Endothelial cell of umbilical vein (primary cell): ENCODE data around the gene PALMD. TPM values are rescaled to one million over a fixed set of nuclear protein-coding genes. Genes with fewer than 3 reads are reported as not detected.

Source experiments
- BruUV-seq: library from RNA; stranded (reverse); fragments of 400-500 nt; replicated peaks from 2 replicates; lab custom pipeline; 2021; lab: Mats Ljungman, UMichigan
- CTCF ChIA-PET: fragments of 300-600, 350-600 bp; sonication (Branson Sonifier 250); formaldehyde crosslinking; loops from one replicate; lab custom pipeline; 2021; ENCODE audit warnings: antibody characterized with exemption, inconsistent platforms; lab: Charles Lee
- POLR2A ChIA-PET: fragments of 300-600, 350-600 bp; sonication (Branson Sonifier 250); formaldehyde crosslinking; loops from one replicate; lab custom pipeline; 2021; ENCODE audit warnings: antibody characterized with exemption, inconsistent platforms; lab: Charles Lee
- DNase-seq: peaks from one replicate; pipeline ENCODE4 v3.0.0-alpha.2; 2011; ENCODE audit warnings: low read depth, low spot score
- FAIRE-seq: peaks from 2 replicates; lab custom pipeline; 2011; peaks lifted over from hg19 to GRCh38; lab: Jason Lieb, UNC
- H2AFZ ChIP-seq: 2 replicates; pipeline ENCODE4 v1.6.0; 2012; ENCODE audit warnings: low read depth, low read length, control low read depth, inconsistent platforms
- H3K27ac ChIP-seq: 2 replicates; pipeline ENCODE4 v1.5.1; 2011; ENCODE audit warnings: low read depth, mild to moderate bottlenecking, control low read depth, low read length, moderate library complexity; ENCODE audit not compliant: insufficient read depth
- H3K27me3 ChIP-seq, 2 experiments: 2 replicates each; pipeline versions ENCODE4 v1.6.0 to v1.6.1; 2011; ENCODE audit warnings: low read length in 2 of 2, mixed read lengths in 1 of 2; ENCODE audit not compliant: control insufficient read depth in 2 of 2, insufficient read depth in 2 of 2
- H3K36me3 ChIP-seq, 2 experiments: 2 replicates in 1 of 2; 3 replicates in 1 of 2; pipeline ENCODE4 v1.5.1; 2011; ENCODE audit warnings: low read length in 2 of 2, mild to moderate bottlenecking in 1 of 2, moderate library complexity in 1 of 2; ENCODE audit not compliant: control insufficient read depth in 2 of 2, insufficient read depth in 2 of 2; ENCODE audit errors: extremely low read depth in 1 of 2
- H3K4me1 ChIP-seq: 3 replicates; pipeline ENCODE4 v1.5.1; 2011; ENCODE audit warnings: mild to moderate bottlenecking, low read length; ENCODE audit not compliant: control insufficient read depth, insufficient read depth; ENCODE audit errors: extremely low read depth
- H3K4me2 ChIP-seq: 2 replicates; pipeline ENCODE4 v1.6.1; 2011; ENCODE audit warnings: low read length, control low read depth, mixed read lengths; ENCODE audit not compliant: insufficient read depth
- H3K4me3 ChIP-seq, 3 experiments: fragments of 200-600 bp in 1 of 3; sonication (generic), shearing (Covaris generic) in 1 of 3; replicated peaks in 1 of 3; 2 replicates each; pipeline ENCODE4 v1.5.1; 2011 to 2016; ENCODE audit warnings: control low read depth in 3 of 3, low read length in 3 of 3, mild to moderate bottlenecking in 2 of 3, inconsistent platforms in 1 of 3, low read depth in 1 of 3, moderate library complexity in 1 of 3; ENCODE audit not compliant: insufficient read depth in 1 of 3
- H3K79me2 ChIP-seq: 2 replicates; pipeline ENCODE4 v1.6.0; 2012; ENCODE audit warnings: low read length, inconsistent platforms; ENCODE audit not compliant: control insufficient read depth, insufficient read depth
- H3K9ac ChIP-seq: replicated peaks from 2 replicates; pipeline ENCODE3; 2011; ENCODE audit warnings: low read length, control low read depth; ENCODE audit not compliant: insufficient read depth; ENCODE audit errors: extremely low read depth
- H3K9me1 ChIP-seq: replicated peaks from 3 replicates; pipeline ENCODE4 v1.6.0; 2011; ENCODE audit warnings: mild to moderate bottlenecking, low read length; ENCODE audit not compliant: control insufficient read depth, insufficient read depth; ENCODE audit errors: extremely low read depth
- H3K9me3 ChIP-seq: replicated peaks from 2 replicates; pipeline ENCODE4 v1.5.1; 2012; ENCODE audit warnings: low read length, inconsistent platforms; ENCODE audit not compliant: control insufficient read depth, insufficient read depth
- H4K20me1 ChIP-seq: replicated peaks from 2 replicates; pipeline ENCODE3; 2011; ENCODE audit warnings: mild to moderate bottlenecking, low read length; ENCODE audit not compliant: control insufficient read depth, insufficient read depth; ENCODE audit errors: extremely low read depth
- CTCF ChIP-seq, 2 donors: IDR thresholded peaks; 1 replicate in 1 of 2; 2 replicates in 1 of 2; pipeline ENCODE4 v1.5.1; 2011; ENCODE audit warnings: low read length in 2 of 2, mild to moderate bottlenecking in 2 of 2, moderate library complexity in 2 of 2, control low read depth in 1 of 2, inconsistent platforms in 1 of 2, low read depth in 1 of 2; ENCODE audit not compliant: insufficient read depth in 1 of 2; ENCODE audit errors: extremely low read depth in 1 of 2
- EZH2 ChIP-seq: IDR thresholded peaks from 2 replicates; pipeline ENCODE4 v1.6.1; 2012; ENCODE audit warnings: borderline replicate concordance, low read depth, mild to moderate bottlenecking, moderate library complexity, low read length, inconsistent platforms; ENCODE audit not compliant: severe bottlenecking
- FOS ChIP-seq: IDR thresholded peaks from 2 replicates; pipeline ENCODE4 v1.6.1; 2011; ENCODE audit warnings: mild to moderate bottlenecking, low read length, moderate library complexity, borderline replicate concordance; ENCODE audit not compliant: insufficient read depth
- GATA2 ChIP-seq: IDR thresholded peaks from 2 replicates; pipeline ENCODE4 v1.7.0; 2011; ENCODE audit warnings: low read depth, mild to moderate bottlenecking, moderate library complexity, mixed read lengths, low read length; ENCODE audit not compliant: insufficient read length, insufficient read depth
- JUN ChIP-seq: IDR thresholded peaks from 2 replicates; pipeline ENCODE4 v1.6.1; 2011; ENCODE audit warnings: borderline replicate concordance, low read depth; ENCODE audit not compliant: insufficient read length, insufficient read depth
- MYC ChIP-seq: IDR thresholded peaks from one replicate; pipeline ENCODE4 v1.6.1; 2011; ENCODE audit warnings: mild to moderate bottlenecking, low read depth, low read length
- POLR2A ChIP-seq: IDR thresholded peaks from 2 replicates; pipeline ENCODE4 v1.6.1; 2012; ENCODE audit warnings: low read depth, mild to moderate bottlenecking, control low read depth, low read length
- POLR2AphosphoS5 ChIP-seq: IDR thresholded peaks from 2 replicates; pipeline ENCODE4 v1.6.1; 2012; ENCODE audit warnings: low read depth, mild to moderate bottlenecking, control low read depth, low read length, moderate library complexity; ENCODE audit not compliant: insufficient read depth
- dilution Hi-C: fragments of 300-500 bp; cut with MboI; formaldehyde crosslinking; loops from one replicate; pipeline ENCODE4 v1.15.0; 2019; ENCODE audit warnings: low sequenced_read_pairs; ENCODE audit not compliant: extremely low pct_ligation_motif_present
- intact Hi-C: fragments of 100-400 bp; cut with micrococcal nuclease; formaldehyde crosslinking; loops from one replicate; pipeline ENCODE4 v1.10.0; 2022
- polyA plus RNA-seq, 4 experiments: library from polyadenylated mRNA; depleted of rRNA in 3 of 4; stranded (reverse) in 3 of 4; unstranded in 1 of 4; fragments of >200 nt; gene quantifications; 2 replicates each; pipeline versions ENCODE4 v1.2.1 to v1.2.3, GENCODE V29; 2011 to 2012; ENCODE audit warnings: missing spikeins in 1 of 4
- total RNA-seq: library from RNA; stranded (reverse); gene quantifications from 2 replicates; pipeline ENCODE4 v1.2.3, GENCODE V29; 2021
- TF ChIP-seq, protein P1 (sequence below): IDR thresholded peaks from 2 replicates; pipeline ENCODE4 v1.6.1; 2011; ENCODE audit not compliant: insufficient read depth, insufficient read length

The PALMD gene
- total and polyA plus RNA-seq, 2 donors (not counting 3 experiments of a cell fraction or from before 2014, with no cell fraction given), result 52.6 to 137 TPM

GRCh38 chr1:99600782-99601181, 45.1 kb upstream of the PALMD start:
- H3K36me3 ChIP-seq, result no peaks in the 10 kb centered on the region
- no peaks in the 10 kb centered on the region for H4K20me1 ChIP-seq
- intact Hi-C loops (no loop called here), dilution Hi-C loops (no loop called here)
- POLR2A ChIA-PET, result interaction anchor here (0.9 to 2.0 kb wide), 2 partner anchors 46 to 50 kb away, joined by 3 to 4 read pairs; no protein-coding TSS in a partner anchor
- CTCF ChIA-PET, result interaction anchor here (1.2 to 3.0 kb wide), 4 partner anchors 10 to 85 kb away, joined by 3 to 20 read pairs (median 6); no protein-coding TSS in a partner anchor
- H3K9me1 ChIP-seq, result no peaks in the 10 kb centered on the region
- H3K4me3 ChIP-seq, result no peak overlapping the region
- H3K4me2 ChIP-seq, result peak overlapping the region; percentile 37
- DNase-seq, result peak; percentile 94
- peak; percentile 12 for FAIRE-seq
- no peak overlapping the region for H2AFZ ChIP-seq
- no TSS peak for BruUV-seq
- H3K27ac ChIP-seq, result peak overlapping the region; percentile 93
- H3K9ac ChIP-seq, result peak overlapping the region; percentile 57
- H3K79me2 ChIP-seq, result no peaks in the 10 kb centered on the region
- H3K9me3 ChIP-seq, result no peaks in the 10 kb centered on the region
- no peaks in the 10 kb centered on the region for H3K27me3 ChIP-seq
- TF ChIP-seq CTCF (IDR thresholded peaks at IDR 0.05; ENCODE audit: extremely low read depth in 1 of 2, insufficient read depth in 1 of 2, low read depth in 1 of 2, low read length in 2 of 2) (no peak), POLR2AphosphoS5 (no peak), JUN (no peak), POLR2A (no peak), EZH2 (no peak), GATA2 (no peak), MYC (no peak), FOS (no peak)
- TF ChIP-seq, protein P1, sequence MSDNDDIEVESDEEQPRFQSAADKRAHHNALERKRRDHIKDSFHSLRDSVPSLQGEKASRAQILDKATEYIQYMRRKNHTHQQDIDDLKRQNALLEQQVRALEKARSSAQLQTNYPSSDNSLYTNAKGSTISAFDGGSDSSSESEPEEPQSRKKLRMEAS, result no peak
- H3K4me1 ChIP-seq, result peaks cover 57% of the 10 kb centered on the region
